ENCODE data around the gene NLGN1. TPM values are rescaled to one million over a fixed set of nuclear protein-coding genes. Genes with fewer than 3 reads are reported as not detected.

The NLGN1 gene
- total and polyA plus RNA-seq, 9 of the 15 experiments (the other 6 are each of a cell fraction or from before 2014, with no cell fraction given): under 0.01 to 0.01 TPM; not detected in 7

- TF ChIP-seq CREB3 (tag; conservative IDR thresholded peaks at IDR 0.05; ENCODE audit: low read depth) (no peak), MBD1 (CRISPR knock-in tag; IDR thresholded peaks at IDR 0.05) (no peak), ATF7 (IDR thresholded peaks at IDR 0.05) (no peak), ARID4B (CRISPR knock-in tag; IDR thresholded peaks at IDR 0.05) (no peak), ZNF639 (CRISPR knock-in tag; conservative IDR thresholded peaks at IDR 0.05 in 1 of 2, IDR thresholded peaks at IDR 0.05 in 1 of 2) (no peak), ZNF318 (IDR thresholded peaks at IDR 0.05; ENCODE audit: borderline replicate concordance in 1 of 2, low read depth in 1 of 2) (no peak)
Observed at GRCh38 chr3:174193604-174194003, 796.1 kb downstream of the NLGN1 start (continued).
